GDM1 (cell line): Measurements from ENCODE around the gene GATA3.
"Not testable (repeated sequence)": the region's sequence is repeated elsewhere in the genome, so short reads cannot be mapped to it uniquely, and the experiment has no call there.

Experiments
- DNase-seq: peaks from one replicate; lab custom pipeline; 2025; lab: John Stamatoyannopoulos, UW

Gene GATA3

GRCh38 chr10:8054494-8055407 lies at the start of gene GATA3:
Gene GATA3, plus strand, starts transcription at chr10:8054688. Its CDS starts 968 bp downstream, at chr10:8055656.
- no peak for DNase-seq

GRCh38 chr10:8006274-8006999 lies 48.1 kb upstream of the GATA3 start:
- DNase-seq: no peak

- no peak for DNase-seq
These were observed 45.5 kb upstream of the GATA3 start for GRCh38 chr10:8009031-8009430.

GRCh38 chr10:8013006-8013405 lies 41.5 kb upstream of the GATA3 start:
- DNase-seq: no peak

GRCh38 chr10:8013619-8014018 lies 40.9 kb upstream of the GATA3 start:
- no peak for DNase-seq

GRCh38 chr10:8014649-8015048 lies 39.8 kb upstream of the GATA3 start:
- no peak for DNase-seq

- DNase-seq: no peak
These were observed 37.2 kb upstream of the GATA3 start for GRCh38 chr10:8017277-8017676.

- no peak for DNase-seq
These were observed 31.2 kb upstream of the GATA3 start for GRCh38 chr10:8023321-8023720.

GRCh38 chr10:8023851-8024250 lies 30.6 kb upstream of the GATA3 start:
- DNase-seq: no peak

GRCh38 chr10:8026349-8027259 lies 27.9 kb upstream of the GATA3 start:
- DNase-seq: no peak

GRCh38 chr10:8031211-8031610 lies 23.3 kb upstream of the GATA3 start:
- not testable (repeated sequence) for DNase-seq

GRCh38 chr10:8032558-8032957 lies 21.9 kb upstream of the GATA3 start:
- no peak for DNase-seq

GRCh38 chr10:8033812-8034465 lies 20.5 kb upstream of the GATA3 start:
- DNase-seq: no peak

GRCh38 chr10:8034466-8035005 lies 20.0 kb upstream of the GATA3 start:
- DNase-seq: no peak

GRCh38 chr10:8035006-8035640 lies 19.4 kb upstream of the GATA3 start:
- no peak for DNase-seq

GRCh38 chr10:8035641-8036470 lies 18.6 kb upstream of the GATA3 start:
- DNase-seq: no peak

- no peak for DNase-seq
These were observed 17.8 kb upstream of the GATA3 start for GRCh38 chr10:8036506-8037198.

- DNase-seq: no peak
These were observed 17.2 kb upstream of the GATA3 start for GRCh38 chr10:8037199-8037801.
